SIG-M5 (cell line): ENCODE data around the gene PABPN1L.
"Not testable (repeated sequence)": the region's sequence is repeated elsewhere in the genome, so short reads cannot be mapped to it uniquely, and the experiment has no call there.

Experiments
- DNase-seq: peaks from one replicate; lab custom pipeline; 2025; lab: John Stamatoyannopoulos, UW

The PABPN1L gene

DNA sequence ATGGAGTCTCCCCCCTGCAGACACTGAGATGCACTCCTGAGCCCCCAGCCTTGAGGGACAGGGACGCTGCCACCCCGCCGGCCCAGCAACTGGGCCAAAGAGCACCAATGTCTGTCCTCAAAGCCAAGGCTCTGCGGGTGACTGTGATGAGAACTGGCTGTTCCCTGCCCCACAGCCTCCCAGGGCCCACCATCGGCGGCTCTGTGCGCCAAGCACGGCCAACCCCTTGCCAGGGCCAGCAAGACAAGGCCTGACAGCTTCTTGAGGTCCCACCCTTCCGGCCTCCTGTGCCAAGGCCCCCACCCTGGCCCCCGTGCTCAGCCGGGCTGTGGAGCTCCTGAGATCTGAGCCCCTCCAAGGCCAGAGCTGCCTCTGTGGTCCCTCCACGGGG lies 34.2 kb upstream of the PABPN1L start:
- DNase-seq, result no peak

- DNase-seq, result no peak
Measured at GRCh38 chr16:88899901-88900661, 33.6 kb upstream of the PABPN1L start.

GRCh38 chr16:88897696-88898425 lies 31.4 kb upstream of the PABPN1L start:
- no peak for DNase-seq

- DNase-seq, result no peak
Measured at GRCh38 chr16:88896238-88897070, 30.0 kb upstream of the PABPN1L start.

DNA sequence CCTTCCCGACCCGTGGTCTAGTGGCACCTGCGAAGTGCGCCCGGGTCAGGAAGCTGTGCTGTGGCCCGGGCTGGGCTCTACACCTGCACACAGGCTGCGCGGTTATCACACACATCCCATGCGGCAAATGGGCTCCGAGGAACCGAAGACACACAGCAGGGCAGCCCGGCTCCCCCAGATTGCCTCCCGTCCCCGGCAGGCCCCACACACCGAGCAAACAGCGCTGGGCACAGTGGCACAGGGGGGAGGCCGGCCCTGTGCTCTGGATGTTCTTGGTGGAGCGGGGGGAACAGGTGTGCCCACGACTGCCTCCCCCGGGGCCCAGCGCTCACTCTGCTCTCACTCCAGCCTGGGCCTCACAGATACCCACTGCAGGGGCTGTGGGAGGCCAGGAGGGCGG lies 28.9 kb upstream of the PABPN1L start:
- DNase-seq, result no peak

- no peak for DNase-seq
Measured at GRCh38 chr16:88894681-88895300, 28.3 kb upstream of the PABPN1L start.

GRCh38 chr16:88894266-88894665 lies 27.8 kb upstream of the PABPN1L start:
- not testable (repeated sequence) for DNase-seq

- no peak for DNase-seq
Measured at GRCh38 chr16:88893127-88893968, 26.9 kb upstream of the PABPN1L start.

DNA sequence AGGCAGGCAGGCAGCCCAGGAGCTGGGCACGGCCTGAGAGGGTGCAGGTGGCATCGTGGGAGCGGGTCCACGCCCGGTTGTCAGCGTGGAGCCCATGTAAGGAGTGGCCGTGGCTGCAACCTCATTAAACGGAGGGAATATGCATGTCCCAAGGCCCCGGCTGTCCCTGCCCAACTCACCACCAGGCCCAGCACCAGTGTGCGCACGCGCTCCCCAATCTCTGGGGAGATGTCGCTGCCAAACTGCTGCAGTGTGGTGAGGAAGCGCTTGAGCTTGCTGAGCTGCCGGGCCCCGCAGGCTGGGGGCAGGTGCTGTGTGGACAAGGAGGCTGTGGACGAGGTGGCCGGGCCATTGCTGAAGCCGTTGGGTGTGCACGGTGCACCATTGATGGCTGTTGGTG lies 25.6 kb upstream of the PABPN1L start:
- DNase-seq, result no peak

- no peak for DNase-seq
Measured at GRCh38 chr16:88891083-88891482, 24.6 kb upstream of the PABPN1L start.

- DNase-seq, result not testable (repeated sequence)
Measured at GRCh38 chr16:88889702-88890352, 23.4 kb upstream of the PABPN1L start.

- DNase-seq, result no peak
Measured at GRCh38 chr16:88888461-88889387, 22.3 kb upstream of the PABPN1L start.

DNA sequence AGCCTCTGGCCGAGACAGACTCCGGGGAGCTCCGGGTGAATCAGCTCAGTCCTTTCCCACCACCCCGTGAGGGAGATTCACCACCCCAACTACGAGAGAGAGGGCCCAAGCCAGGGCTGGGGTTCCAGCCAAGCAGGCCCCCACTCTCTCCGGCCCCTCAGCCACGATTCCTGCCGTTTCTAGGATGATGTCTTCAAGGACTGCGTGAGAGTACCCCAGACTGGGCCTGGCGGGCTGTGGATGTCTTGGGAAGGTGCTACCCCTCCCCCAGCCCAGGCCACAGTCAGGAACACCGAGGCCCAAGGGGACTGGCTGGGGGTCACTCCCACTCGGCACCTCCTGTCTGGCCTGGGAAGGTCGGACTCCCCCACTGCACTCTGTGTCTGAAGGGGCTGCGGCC lies 21.6 kb upstream of the PABPN1L start:
- DNase-seq, result no peak

GRCh38 chr16:88886845-88887521 lies 20.5 kb upstream of the PABPN1L start:
- no peak for DNase-seq

- no peak for DNase-seq
Measured at GRCh38 chr16:88886420-88886844, 20.0 kb upstream of the PABPN1L start.

DNA sequence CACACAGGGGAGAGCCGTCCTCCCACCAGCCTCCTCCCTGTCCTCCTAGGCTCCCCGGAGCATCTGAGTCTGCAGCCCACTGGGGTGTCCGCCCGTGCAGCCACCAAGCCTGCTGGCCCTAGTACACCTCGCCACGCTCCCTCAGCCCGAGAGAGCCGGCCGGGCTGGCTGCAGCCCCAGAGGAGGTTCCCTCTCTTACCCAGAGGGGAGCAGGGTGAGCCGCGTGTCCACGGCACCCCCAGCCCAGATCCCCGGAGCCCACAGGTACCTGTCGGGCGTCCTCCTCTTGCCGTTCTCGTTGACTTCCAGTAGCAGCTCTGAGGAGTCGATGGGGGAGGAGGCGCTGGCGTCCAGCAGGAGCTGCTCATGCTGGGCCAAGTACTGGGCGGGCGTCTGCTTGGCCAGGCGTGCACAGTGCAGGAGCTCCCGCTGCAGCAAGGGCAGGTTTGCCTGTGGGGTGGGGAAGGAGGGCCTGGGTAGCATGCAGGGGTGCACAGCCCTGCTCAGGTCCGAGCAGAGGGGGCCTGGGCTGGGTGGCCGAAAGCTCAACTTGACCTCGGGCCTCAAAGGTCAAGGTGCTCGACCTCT lies 19.3 kb upstream of the PABPN1L start:
- no peak for DNase-seq

DNA sequence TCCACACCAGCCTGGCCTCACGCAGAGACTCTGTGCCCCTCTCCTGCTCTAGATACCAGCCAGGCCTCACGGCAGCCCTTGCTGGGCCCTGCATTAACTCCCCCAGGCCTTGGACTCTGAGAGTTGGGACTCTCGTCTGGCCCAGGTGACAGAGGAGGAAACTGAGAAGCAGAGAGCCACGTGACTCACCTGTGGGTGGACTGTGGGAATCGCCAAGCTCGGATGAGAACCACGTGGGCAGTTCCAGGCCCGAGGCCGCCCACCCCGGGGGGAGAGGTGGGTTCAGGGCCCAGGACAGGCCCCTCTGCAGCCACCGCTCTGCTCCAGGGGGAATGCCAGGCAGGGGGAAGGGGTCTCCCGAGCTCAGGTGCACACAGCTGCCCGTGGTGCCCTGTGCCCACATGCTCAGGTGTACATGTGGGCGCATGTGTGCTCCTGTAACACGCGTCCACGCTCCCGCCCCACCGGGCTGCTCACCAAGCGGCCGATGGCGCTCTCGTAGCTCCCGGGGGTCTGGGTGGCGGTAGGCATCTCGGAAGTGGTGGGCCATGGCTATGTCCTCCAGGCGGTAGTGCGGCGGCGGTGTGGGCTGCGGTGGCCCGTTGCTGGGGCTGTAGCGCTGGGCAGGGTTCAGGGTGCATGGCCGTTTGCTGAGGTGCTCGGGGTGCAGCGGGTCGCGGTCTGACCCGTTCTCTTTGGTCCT lies 18.3 kb upstream of the PABPN1L start:
- no peak for DNase-seq

GRCh38 chr16:88883946-88884345 lies 17.5 kb upstream of the PABPN1L start:
- DNase-seq, result no peak
